ENCODE results near the gene MT1B.
"Not testable (repeated sequence)": the region's sequence is repeated elsewhere in the genome, so short reads cannot be mapped to it uniquely, and the experiment has no call there.

MT1B gene

GRCh38 chr16:56618138-56618537 lies 33.5 kb upstream of the MT1B start:
- no peak for DNase-seq (ENCODE audit: low read depth in 2 of 3, low spot score in 1 of 3)

GRCh38 chr16:56620339-56620897 lies 31.3 kb upstream of the MT1B start:
- DNase-seq (ENCODE audit: low read depth in 2 of 3, low spot score in 1 of 3) = no peak

GRCh38 chr16:56621665-56622445 lies 29.8 kb upstream of the MT1B start:
- not testable (repeated sequence) for DNase-seq (ENCODE audit: low read depth in 2 of 3, low spot score in 1 of 3)

- DNase-seq (ENCODE audit: low read depth in 2 of 3, low spot score in 1 of 3) = not testable (repeated sequence)
Measured at GRCh38 chr16:56623184-56623583, 28.5 kb upstream of the MT1B start.

- no peak for DNase-seq (ENCODE audit: low read depth in 2 of 3, low spot score in 1 of 3)
Measured at GRCh38 chr16:56623637-56624036, 28.0 kb upstream of the MT1B start.

- peak in 2 of 3 donors; percentile 58 to 62 for DNase-seq (ENCODE audit: low read depth in 2 of 3, low spot score in 1 of 3)
Measured at GRCh38 chr16:56625140-56625942, 26.3 kb upstream of the MT1B start, which contains the start of gene MT1E. Gene MT1E (plus strand): TSS chr16:56625781. CDS start chr16:56625852, 71 bp downstream.

- DNase-seq (ENCODE audit: low read depth in 2 of 3, low spot score in 1 of 3) = no peak
Measured at GRCh38 chr16:56625943-56626654, 25.6 kb upstream of the MT1B start.

GRCh38 chr16:56626685-56627084 lies 25.0 kb upstream of the MT1B start:
- DNase-seq (ENCODE audit: low read depth in 2 of 3, low spot score in 1 of 3) = no peak

DNA sequence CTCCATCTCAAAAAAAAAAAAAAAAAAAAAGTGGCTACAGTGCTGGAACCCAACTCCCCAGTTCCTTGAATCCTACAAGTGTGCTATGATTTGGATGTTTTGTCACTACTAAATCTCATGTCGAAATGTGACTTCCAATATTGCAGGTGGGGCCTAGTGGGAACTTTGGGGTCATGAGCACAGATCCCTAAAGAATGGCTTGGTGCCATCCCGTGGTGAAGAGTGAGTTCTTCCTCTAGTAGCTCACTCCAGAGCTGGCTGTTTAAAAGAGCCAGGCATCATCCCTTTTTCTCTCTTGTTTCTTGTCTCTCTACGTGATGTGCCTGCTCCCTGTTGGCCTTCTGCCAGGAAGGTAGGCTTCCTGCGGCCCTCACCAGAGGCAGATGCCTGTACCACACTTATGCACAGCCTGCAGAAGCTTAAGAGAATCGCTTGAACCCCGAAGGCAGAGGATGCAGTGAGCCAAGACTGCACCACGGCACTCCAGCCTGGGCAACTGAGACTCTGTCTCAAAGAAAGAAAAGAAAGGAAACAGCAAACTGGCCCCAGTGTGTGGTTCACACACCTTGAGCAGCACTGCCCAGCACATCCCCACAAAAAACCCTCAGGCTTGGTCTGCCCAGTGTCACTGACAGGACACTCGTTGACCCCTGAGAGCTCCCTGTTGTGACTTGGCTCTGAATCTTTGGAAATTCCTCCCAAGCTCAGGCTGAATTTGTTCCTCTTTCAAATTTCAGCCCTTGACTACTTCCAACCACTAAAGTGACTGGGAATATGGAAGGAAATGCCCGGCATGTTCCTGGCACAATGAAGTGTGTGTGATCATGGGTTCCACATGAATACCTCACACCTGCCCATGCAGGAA lies 23.0 kb upstream of the MT1B start:
- DNase-seq (ENCODE audit: low read depth in 2 of 3, low spot score in 1 of 3) = no peak

- DNase-seq (ENCODE audit: low read depth in 2 of 3, low spot score in 1 of 3) = no peak
Measured at GRCh38 chr16:56629531-56629930, 22.2 kb upstream of the MT1B start.

- DNase-seq (ENCODE audit: low read depth in 2 of 3, low spot score in 1 of 3) = no peak
Measured at GRCh38 chr16:56630134-56630533, 21.6 kb upstream of the MT1B start.

DNA sequence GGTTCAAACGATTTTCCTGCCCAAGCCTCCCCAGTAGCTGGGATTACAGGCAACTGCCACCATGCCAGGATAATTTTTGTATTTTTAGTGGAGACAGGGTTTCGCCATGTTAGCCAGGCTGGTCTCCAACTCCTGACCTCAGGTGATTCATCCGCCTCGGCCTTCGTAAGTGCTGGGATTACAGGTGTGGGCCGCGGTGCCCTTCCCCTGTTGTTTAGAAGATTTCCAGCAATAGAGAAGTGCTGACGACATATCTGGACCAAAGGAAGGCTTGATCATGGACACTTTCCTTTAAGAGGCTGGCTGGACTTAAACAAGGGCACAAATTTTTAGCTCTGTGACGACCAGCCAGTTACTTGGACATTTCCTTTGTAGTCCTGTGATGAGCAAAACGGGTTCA lies 20.5 kb upstream of the MT1B start:
- no peak for DNase-seq (ENCODE audit: low read depth in 2 of 3, low spot score in 1 of 3)

DNA sequence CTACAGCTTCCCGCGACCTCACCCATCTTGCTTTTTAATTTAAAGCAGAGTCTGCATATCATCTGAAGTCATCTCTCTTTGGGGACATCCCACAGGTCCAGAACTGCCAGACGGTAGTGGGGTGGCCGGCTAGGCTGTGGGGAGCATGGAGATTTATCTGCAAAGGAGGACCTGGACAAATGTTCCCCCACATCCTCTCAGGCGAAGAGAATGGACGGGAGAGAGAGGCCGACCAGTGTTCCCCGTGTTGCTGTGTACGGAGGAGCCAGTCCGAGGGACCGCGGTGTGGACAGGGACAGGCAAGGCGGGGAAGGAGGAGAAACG lies 19.9 kb upstream of the MT1B start:
- DNase-seq (ENCODE audit: low read depth in 2 of 3, low spot score in 1 of 3) = no peak

DNA sequence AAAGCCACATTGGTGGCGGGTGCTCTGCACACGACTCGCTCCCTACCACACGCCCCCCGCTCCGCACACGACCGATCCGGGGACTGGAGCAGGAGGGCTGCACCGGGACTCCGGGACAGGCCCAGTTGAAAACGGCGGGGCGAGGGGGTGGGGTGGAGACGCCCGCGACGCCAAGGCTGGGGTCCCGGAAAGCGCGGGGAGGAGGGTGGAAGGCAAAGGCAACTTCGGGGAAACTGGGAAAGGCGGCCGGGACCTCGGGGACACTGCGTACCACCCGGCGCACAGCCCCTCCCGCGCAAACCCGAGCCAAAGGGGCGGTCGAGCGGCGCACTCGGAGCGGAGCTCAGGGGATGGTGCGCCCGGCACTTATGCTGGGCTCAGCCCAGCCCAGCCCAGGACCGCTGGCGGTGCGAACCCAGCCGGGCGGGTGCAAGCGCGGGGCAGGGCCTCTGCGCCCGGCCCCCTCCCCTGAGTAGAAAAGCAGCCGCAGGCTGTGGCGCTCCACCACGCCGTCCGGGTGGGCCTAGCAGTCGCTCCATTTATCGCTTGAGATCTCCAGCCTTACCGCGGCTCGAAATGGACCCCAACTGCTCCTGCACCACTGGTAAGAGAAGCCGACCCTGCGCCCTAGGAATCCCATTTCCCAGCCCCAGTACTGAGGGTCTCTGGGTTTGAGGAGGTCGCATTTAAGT lies 19.4 kb upstream of the MT1B start, which contains the start of gene MT1M:
Gene MT1M (plus strand): TSS at position 504 of the 692 bp plus-strand sequence. CDS start 73 bp downstream, at position 577.
- no peak for DNase-seq (ENCODE audit: low read depth in 2 of 3, low spot score in 1 of 3)

- DNase-seq (ENCODE audit: low read depth in 2 of 3, low spot score in 1 of 3) = no peak
Measured at GRCh38 chr16:56632848-56633365, 18.8 kb upstream of the MT1B start.

DNA sequence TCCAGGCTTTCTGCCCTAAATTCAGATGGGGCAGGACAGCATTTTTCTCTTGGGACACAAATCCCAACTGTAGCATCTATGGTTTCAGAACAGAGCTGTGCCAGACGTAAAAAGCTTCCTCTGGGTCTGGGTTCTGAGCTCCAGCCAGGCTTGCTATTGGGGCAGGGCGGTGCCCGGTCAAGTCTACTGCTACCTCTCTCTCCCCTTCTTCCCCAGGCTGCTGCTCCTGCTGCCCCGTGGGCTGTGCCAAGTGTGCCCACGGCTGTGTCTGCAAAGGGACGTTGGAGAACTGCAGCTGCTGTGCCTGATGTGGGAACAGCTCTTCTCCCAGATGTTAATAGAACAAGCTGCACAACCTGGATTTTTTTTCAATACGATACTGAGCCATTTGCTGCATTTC lies 18.2 kb upstream of the MT1B start:
- no peak for DNase-seq (ENCODE audit: low read depth in 2 of 3, low spot score in 1 of 3)

DNA sequence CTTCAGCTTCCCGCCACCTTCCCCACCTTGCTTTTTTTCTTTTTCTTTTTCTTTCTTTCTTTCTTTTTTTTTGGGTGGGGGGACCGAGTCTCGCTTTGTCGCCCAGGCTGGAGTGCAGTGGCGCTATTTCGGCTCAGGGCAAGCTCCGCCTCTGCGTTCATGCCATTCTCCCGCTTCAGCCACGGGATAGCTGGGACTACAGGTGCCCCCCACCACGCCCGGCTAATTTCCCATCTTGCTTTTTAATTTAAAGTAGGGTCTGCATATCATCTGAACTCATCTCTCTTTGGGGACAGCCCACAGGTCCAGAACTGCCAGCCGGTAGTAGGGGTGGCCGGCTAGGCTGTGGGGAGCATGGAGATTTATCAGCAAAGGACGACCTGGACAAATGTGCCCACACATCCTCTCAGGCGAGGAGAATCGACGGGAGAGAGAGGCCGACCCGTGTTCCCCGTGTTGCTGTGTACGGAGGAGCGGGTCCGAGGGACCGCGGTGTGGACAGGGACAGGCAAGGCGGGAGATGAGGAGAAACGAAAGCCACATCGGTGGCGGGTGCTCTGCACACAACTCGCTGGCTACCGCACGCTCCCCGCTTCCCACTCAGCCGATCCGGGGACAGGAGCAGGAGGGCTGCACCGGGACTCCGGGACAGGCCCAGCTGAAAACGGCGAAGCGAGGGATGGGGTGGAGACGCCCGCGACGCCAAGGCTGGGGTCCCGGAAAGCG lies 16.8 kb upstream of the MT1B start:
- no peak for DNase-seq (ENCODE audit: low read depth in 2 of 3, low spot score in 1 of 3)

DNA sequence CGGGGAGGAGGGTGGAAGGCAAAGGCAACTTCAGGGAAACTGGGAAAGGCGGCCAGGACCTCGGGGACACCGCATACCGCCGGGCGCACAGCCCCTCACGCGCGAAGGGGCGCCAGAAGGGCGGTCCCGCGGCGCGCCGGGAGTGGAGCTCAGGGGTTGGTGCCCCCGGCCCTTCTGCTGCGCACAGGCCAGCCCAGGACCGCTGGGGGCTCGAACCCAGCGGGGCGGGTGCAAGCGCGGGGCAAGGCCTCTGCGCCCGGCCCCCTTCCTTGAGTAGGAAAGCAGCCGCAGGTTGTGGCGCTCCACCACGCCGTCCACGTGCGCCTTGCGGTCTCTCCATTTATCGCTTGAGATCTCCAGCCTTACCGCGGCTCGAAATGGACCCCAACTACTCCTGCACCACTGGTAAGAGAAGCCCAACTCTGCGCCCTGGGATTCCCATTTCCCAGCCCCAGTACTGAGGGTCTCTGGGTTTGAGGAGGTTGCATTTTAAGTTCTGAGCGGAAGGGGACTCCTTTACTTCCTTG lies 16.2 kb upstream of the MT1B start:
- no peak for DNase-seq (ENCODE audit: low read depth in 2 of 3, low spot score in 1 of 3)

Measured in stimulated activated CD4-positive, alpha-beta T cell treated with anti-CD3 and anti-CD28 coated beads, Interleukin-12 subunit alpha, Interleukin-12 subunit beta, amount 100 ng/mL, for 48 hours (primary cell).